Measurements from ENCODE around the gene PDIK1L. TPM values are rescaled to one million over a fixed set of nuclear protein-coding genes. Genes with fewer than 3 reads are reported as not detected.

PDIK1L gene
- total RNA-seq, 1 donor from 2014 or later: 19.4 TPM

DNA sequence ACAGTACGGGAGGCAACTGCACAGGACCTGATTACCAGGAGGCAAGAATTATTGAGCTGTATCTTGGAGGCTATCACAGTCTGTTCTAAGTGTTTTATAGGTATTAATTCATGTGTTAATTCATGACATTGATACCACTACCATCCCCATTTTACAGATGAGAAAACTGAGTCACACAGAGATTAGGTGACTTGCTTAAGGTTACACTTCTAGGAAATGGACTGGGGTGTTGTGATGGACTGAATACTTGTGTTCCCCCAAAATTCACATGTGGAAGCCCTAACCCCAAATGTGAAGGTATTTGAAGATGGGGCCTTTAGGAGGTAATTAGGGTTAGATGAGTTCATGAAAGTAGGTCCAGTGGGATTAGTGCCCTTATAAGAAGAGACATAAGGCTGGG, 34.1 kb upstream of the PDIK1L start:
- H3K4me3 Mint-ChIP-seq: no peak overlapping the region
- DNase-seq (ENCODE audit: low spot score in 2 of 2, unreplicated experiment in 2 of 2): no peak
- no peaks in the 10 kb centered on the region for H3K36me3 Mint-ChIP-seq
- no peaks in the 10 kb centered on the region for H3K9me3 Mint-ChIP-seq
- H3K4me1 Mint-ChIP-seq: peaks cover 58% of the 10 kb centered on the region
- TF ChIP-seq, protein P1, sequence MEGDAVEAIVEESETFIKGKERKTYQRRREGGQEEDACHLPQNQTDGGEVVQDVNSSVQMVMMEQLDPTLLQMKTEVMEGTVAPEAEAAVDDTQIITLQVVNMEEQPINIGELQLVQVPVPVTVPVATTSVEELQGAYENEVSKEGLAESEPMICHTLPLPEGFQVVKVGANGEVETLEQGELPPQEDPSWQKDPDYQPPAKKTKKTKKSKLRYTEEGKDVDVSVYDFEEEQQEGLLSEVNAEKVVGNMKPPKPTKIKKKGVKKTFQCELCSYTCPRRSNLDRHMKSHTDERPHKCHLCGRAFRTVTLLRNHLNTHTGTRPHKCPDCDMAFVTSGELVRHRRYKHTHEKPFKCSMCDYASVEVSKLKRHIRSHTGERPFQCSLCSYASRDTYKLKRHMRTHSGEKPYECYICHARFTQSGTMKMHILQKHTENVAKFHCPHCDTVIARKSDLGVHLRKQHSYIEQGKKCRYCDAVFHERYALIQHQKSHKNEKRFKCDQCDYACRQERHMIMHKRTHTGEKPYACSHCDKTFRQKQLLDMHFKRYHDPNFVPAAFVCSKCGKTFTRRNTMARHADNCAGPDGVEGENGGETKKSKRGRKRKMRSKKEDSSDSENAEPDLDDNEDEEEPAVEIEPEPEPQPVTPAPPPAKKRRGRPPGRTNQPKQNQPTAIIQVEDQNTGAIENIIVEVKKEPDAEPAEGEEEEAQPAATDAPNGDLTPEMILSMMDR (IDR thresholded peaks at IDR 0.05; ENCODE audit: unreplicated experiment): no peak
- H3K27me3 Mint-ChIP-seq (ENCODE audit: low read depth): no peaks in the 10 kb centered on the region
- peak overlapping the region; percentile 82 for H3K27ac Mint-ChIP-seq

DNA sequence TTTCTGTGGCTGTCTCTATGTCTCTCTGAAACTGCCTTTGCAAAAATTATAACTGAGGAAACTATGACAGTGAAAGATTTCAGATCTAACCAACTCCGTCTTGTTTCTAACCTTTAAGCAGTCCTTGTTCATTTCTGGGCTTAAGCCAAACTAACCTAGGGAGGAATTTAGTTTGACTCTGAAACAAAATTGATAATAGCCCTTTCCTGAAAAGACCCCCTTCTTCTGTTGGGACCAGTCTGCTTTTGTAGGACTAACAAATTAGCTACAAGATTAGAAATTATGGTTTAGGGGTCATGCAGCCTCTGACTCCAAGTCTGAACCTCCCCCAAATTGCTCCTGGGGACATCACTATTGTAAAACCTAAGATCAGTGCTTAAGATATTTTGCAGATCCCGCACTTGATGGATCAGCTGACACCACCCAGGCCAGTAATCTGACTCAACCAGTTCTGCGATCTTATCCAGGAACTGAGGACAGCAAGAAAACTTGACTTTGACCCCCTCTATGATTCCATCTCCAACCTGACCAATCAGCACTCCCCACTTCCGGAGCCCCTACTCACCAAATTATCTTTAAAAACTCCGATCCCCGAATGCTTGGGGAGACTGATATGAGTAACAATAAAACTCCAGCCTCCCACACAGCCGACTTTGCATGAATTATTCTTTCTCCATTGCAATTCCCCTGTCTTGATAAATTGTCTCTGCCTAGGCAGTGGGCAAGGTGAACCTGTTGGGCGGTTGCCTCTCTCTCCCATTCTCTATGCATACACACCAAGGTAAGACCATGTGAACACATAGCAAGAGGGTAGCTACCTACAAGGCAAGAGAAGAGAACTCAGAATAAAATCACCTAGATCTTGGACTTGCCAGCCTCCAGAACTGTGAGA, 33.1 kb upstream of the PDIK1L start:
- Mint-ChIP-seq H3K27ac (peak overlapping the region; percentile 82), H3K36me3 (no peaks in the 10 kb centered on the region), H3K4me3 (no peak overlapping the region), H3K4me1 (peaks cover 58% of the 10 kb centered on the region), H3K9me3 (no peaks in the 10 kb centered on the region), H3K27me3 (ENCODE audit: low read depth) (no peaks in the 10 kb centered on the region)
- TF ChIP-seq, protein P1 (IDR thresholded peaks at IDR 0.05; ENCODE audit: unreplicated experiment): no peak
- DNase-seq (ENCODE audit: low spot score in 2 of 2, unreplicated experiment in 2 of 2): peak in 1 of 2 experiments; percentile 43

DNA sequence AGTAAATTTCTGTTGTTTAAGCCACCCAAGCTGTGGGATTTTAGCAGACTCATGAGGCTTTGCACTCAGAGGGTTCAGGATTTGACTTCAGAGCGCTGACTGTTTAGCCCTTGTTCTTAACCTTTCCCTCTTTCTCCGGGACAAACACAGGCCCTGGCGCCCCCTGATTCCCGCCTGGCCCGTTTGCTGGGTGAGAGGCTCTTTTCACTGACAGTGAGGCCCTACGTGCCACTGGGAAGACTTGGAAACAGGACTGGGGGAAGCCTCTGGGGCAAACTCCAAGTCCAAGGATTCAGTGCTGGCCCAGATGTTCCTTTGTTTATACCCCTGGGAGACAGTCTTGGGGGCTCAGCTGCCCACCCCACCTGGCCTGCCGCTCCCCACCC, 32.5 kb upstream of the PDIK1L start:
- Mint-ChIP-seq H3K4me3 (no peak overlapping the region), H3K27ac (peak overlapping the region; percentile 82), H3K27me3 (ENCODE audit: low read depth) (no peaks in the 10 kb centered on the region), H3K9me3 (no peaks in the 10 kb centered on the region), H3K36me3 (no peaks in the 10 kb centered on the region), H3K4me1 (peaks cover 59% of the 10 kb centered on the region)
- no peak for DNase-seq (ENCODE audit: low spot score in 2 of 2, unreplicated experiment in 2 of 2)
- TF ChIP-seq, protein P1 (IDR thresholded peaks at IDR 0.05; ENCODE audit: unreplicated experiment): no peak

DNA sequence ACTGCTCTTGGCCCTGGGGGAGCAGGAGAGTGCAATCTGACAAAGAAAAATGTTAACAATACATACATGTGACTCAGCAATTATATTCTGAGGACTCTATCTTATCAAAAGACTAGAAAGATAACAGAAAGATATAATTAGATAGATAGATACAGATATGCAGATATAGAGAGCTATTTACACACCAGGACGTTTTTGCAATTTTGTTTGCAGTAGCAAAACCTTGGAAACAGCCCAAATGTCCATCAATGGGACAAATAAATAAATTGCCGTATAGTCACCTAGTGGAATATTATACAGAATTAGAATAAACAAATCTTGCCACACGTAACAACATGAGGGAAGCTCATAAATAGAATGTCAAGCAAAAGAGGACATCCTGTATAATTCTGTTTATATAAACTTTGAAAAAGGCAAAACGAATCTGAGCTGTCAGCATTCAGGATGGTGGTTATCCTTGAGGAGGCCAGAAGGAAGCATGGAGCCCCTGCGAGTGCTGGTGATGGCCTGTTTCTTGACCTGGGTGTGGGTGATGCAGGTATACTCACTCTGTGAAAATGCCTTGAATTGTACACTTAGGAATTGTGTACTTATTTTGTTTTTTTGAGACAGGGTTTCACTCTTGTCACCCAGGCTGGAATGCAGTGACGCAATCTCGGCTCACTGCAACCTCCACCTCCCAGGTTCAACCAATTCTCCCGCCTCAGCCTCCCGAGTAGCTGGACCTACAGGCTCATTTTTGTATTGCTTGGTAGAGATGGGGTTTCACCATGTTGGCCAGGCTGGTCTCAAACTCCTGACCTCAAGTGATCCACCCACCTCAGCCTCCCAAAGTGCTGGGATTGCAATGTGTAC, 31.4 kb upstream of the PDIK1L start:
- no peak for DNase-seq (ENCODE audit: low spot score in 2 of 2, unreplicated experiment in 2 of 2)
- Mint-ChIP-seq H3K9me3 (no peaks in the 10 kb centered on the region), H3K27ac (peak overlapping the region; percentile 82), H3K27me3 (ENCODE audit: low read depth) (no peaks in the 10 kb centered on the region), H3K4me1 (peaks cover 58% of the 10 kb centered on the region), H3K4me3 (no peak overlapping the region), H3K36me3 (no peaks in the 10 kb centered on the region)
- TF ChIP-seq, protein P1 (IDR thresholded peaks at IDR 0.05; ENCODE audit: unreplicated experiment): no peak

DNA sequence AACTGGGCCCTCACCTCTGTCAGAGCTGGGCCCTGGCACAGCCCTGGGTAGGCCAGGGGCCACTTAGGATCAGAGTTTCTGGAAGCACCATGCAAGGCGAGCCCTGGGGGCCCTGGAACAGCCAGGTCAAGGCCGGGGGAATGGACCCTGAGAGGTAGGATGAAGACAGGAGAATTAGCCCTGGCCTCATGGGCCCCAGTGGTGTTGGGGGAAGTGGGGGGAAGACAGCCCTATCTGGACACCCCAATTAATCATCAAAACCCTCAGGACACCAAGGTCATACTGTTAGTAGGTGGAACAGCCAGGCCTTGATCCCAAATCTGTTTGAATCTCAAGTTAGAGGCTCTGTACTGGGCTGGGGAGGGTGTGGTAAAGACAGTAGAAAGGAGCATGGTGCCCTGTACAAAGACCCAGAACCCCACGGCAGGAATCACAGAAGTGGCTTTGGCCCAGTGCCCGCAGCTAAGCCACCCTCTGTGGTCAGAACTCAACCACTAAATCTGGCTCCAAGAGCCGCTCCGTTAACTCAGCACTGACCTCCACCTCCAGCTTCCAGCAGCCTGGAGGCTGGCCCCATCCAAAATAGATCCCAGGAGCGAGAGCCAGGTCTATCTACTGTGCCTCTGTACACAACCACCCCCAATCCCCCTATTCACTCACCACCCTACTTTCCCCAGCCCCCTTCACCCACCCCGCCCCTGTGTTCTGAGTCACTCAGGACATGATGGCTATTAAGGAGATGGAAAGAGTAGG, 30.2 kb upstream of the PDIK1L start:
- peak overlapping the region; percentile 73 for H3K27ac Mint-ChIP-seq

More for the DNA sequence above, 30.2 kb upstream of the PDIK1L start:
- Mint-ChIP-seq H3K9me3 (no peaks in the 10 kb centered on the region), H3K4me1 (peaks cover 47% of the 10 kb centered on the region), H3K27me3 (ENCODE audit: low read depth) (no peaks in the 10 kb centered on the region), H3K36me3 (no peaks in the 10 kb centered on the region), H3K4me3 (no peak overlapping the region)
- TF ChIP-seq, protein P1 (IDR thresholded peaks at IDR 0.05; ENCODE audit: unreplicated experiment): no peak
- no peak for DNase-seq (ENCODE audit: low spot score in 2 of 2, unreplicated experiment in 2 of 2)
